ENCODE measurements around the gene ZNF638. TPM values are rescaled to one million over a fixed set of nuclear protein-coding genes. Genes with fewer than 3 reads are reported as not detected.
A peak's percentile ranks its signal among the peaks of the same experiment; 100 is the strongest.
"Not testable (repeated sequence)": the region's sequence is repeated elsewhere in the genome, so short reads cannot be mapped to it uniquely, and the experiment has no call there.

Gene ZNF638
- total RNA-seq, 1 experiment from 2014 or later, result 101 TPM

GRCh38 chr2:71402427-71402826, 70.8 kb downstream of the ZNF638 start:
- no peak for DNase-seq (ENCODE audit: low read depth)

DNA sequence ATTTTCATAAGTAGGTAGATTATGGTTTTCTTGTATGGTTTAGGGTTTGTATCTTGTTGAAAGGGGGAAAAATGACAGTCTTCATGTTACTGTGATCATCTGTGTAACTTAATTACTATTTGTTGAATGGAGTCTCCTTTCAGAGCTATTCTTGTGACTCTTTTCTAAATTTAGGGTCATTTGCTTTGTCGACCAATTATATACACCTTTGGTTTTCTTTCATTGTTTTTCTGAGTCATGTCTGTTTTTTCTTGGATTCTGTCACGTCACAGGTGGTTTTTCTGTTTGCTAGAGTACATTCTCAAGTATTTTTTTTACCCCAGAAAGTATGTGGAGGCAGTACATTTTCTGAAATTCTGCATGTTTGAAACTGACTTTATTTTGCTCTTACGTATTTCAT, 78.0 kb downstream of the ZNF638 start:
- no peak for DNase-seq (ENCODE audit: low read depth)

- no peak for DNase-seq (ENCODE audit: low read depth)
Measured at GRCh38 chr2:71410696-71411095, 79.1 kb downstream of the ZNF638 start.

DNA sequence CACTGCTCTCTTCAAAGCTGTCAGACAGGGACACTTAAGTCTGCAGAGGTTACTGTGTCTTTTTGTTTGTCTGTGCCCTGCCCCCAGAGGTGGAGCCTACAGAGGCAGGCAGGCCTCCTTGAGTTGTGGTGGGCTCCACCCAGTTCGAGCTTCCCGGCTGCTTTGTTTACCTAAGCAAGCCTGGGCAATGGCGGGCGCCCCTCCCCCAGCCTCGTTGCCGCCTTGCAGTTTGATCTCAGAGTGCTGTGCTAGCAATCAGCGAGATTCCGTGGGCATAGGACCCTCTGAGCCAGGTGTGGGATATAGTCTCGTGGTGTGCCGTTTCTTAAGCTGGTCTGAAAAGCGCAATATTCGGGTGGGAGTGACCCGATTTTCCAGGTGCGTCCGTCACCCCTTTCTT, 85.3 kb downstream of the ZNF638 start:
- DNase-seq (ENCODE audit: low read depth), result not testable (repeated sequence)

GRCh38 chr2:71417300-71418202, 86.0 kb downstream of the ZNF638 start:
- no peak for DNase-seq (ENCODE audit: low read depth)

- no peak for DNase-seq (ENCODE audit: low read depth)
Measured at GRCh38 chr2:71419145-71419544, 87.6 kb downstream of the ZNF638 start.

DNA sequence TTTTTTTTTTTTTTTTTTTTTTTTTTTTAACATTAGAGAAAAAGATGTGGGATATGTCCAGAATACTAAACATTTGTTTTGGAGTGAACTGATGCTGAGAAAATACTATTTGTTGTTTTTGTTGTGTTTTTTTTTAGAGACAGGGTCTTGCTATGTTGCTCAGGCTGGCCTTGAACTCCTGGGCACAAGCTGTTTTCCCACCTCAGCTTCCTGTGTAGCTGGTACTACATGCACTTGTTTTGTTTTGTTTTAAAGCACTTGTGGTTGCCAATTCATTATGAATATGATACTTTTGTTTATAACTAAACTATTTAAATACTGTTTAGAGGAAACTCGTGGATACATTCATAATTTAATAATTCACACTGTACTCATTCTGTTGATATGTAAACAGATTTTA, 88.4 kb downstream of the ZNF638 start:
- DNase-seq (ENCODE audit: low read depth), result no peak

DNA sequence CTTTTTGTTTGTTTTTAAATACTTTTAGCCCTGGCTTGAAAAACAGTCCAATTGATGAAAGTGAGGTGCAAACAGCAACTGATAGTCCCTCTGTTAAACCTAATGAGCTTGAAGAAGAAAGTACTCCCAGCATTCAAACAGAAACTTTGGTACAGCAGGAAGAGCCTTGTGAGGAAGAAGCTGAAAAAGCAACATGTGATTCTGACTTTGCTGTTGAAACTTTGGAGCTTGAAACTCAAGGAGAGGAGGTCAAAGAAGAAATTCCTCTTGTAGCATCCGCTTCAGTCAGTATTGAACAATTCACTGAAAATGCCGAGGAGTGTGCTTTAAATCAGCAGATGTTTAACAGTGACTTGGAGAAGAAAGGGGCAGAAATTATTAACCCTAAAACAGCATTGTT, 91.2 kb downstream of the ZNF638 start:
- DNase-seq (ENCODE audit: low read depth), result no peak

- no peak for DNase-seq (ENCODE audit: low read depth)
Measured at GRCh38 chr2:71423817-71424420, 92.3 kb downstream of the ZNF638 start.

- no peak for DNase-seq (ENCODE audit: low read depth)
Measured at GRCh38 chr2:71426721-71427120, 95.1 kb downstream of the ZNF638 start.

GRCh38 chr2:71428472-71429383, 97.1 kb downstream of the ZNF638 start:
- no peak for DNase-seq (ENCODE audit: low read depth)

DNA sequence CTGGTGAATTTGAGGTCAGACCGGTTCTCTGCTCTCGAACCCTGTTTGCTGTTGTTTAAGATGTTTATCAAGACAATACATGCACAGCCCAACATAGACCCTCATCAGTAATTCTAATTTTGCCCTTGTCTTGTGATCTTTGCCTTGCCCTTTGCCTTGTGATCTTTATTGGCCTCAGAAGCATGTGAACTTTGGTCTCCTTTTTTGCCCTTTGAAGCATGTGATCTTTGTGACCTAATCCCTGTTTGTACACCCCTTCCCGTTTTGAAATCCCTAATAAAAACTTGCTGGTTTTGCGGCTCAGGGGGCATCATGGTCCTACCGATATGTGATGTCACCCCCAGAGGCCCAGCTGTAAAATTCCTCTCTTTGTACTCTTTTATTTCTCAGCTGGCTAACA, 113.6 kb downstream of the ZNF638 start:
- not testable (repeated sequence) for DNase-seq (ENCODE audit: low read depth)

- DNase-seq (ENCODE audit: low read depth), result no peak
Measured at GRCh38 chr2:71446505-71446904, 114.9 kb downstream of the ZNF638 start.

GRCh38 chr2:71449343-71449742, 117.8 kb downstream of the ZNF638 start:
- no peak for DNase-seq (ENCODE audit: low read depth)

DNA sequence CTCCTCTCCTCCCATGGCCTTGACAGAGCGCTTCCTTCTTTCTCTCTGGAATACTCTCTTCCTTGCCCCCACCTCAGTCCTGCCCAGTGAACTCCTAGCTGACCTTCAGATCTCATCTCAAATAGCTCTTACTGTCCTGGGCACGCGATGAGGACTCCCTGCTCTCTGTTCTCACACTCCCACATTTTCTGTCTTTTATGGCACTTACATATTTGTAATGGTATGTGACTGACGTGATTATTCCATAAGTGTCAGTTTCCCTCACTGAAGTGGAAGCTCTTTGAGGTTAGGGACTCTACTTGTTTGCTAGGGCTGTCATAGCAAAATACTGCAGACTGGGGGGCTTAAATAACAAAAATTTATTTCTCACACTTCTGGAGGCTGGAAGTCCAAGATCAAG, 120.1 kb downstream of the ZNF638 start:
- DNase-seq (ENCODE audit: low read depth), result no peak

- peak; percentile 95 for DNase-seq (ENCODE audit: low read depth)
Measured at GRCh38 chr2:71452565-71452964, 121.0 kb downstream of the ZNF638 start.

GRCh38 chr2:71453404-71454220, 122.0 kb downstream of the ZNF638 start, which contains the start of gene DYSF:
Gene DYSF, plus strand, starts transcription at chr2:71453561.
- DNase-seq (ENCODE audit: low read depth), result peak; percentile 70

DNA sequence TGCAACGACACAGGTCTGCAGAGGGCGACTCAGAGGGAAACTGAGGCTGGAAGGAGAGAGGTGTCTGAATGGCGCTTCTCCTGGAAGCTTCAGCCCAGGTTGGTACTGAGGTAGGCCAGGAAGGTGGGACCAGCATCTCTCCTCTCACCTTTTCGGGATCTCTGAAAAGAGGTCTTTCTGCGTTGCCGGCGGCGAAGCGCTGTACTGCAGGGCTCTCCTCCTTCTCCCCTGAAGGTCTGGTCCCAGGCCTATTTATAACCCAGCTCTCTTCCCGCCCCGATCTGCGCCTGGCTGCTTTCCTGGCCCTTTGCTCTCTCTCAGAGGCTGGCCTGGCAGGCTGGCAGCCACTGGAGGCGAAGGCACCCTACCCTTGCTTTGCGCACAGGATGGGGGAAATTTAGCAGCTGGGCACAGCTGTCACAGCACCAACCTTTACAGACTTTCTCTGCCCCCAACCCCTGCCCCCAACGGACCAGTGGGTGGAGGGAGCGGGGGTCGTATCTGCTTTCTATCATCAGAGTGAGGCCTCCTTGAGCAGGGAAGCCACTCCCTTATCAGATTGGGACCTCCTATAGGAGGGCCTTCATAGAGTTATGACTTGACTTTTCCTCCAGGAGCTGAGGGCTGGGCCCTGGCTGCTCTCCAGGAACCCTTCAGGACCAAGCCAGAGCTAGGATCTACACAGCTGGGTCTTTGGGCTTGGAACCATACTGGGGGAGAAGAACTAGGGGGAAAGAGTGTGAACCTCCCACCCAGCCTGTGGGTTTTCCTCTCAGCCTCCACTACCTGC, 122.8 kb downstream of the ZNF638 start:
- DNase-seq (ENCODE audit: low read depth), result peak; percentile 55

DNA sequence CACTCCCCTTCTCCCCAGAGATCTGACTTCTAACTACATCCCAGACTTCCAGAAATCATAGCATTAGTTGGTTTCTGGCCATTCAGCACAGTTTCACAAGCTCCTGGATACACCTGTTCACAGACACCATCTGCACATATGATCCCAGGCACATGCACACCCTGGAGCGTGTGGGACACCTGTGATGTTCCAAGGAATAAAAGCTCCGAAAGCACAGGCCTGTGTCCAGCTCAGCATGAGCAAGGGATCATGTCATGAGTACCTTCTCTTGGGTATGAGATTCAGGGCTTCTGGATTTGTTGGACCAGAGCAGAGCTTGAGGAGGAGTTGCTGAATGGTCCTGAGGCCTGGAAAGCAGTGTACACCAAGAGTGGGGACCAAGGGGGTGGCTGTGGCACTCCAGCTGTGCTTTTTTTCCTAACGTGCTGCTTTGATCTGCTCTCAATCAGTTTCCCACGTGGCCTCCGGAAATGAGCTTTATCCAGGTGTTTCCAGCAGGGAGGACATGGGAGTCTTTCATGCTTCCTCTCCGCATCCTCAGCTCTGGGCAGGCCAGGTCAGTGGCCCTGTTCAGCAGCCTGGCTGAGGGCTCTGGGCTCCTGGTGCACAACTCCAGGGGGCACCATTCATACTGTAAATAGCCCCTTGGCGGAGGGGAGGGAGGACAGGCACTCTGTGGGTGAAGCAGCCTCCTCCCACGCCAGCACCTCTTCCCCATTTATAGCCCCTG, 123.6 kb downstream of the ZNF638 start:
- no peak for DNase-seq (ENCODE audit: low read depth)

Measured in LHCN-M2 (cell line).